GM12878 (cell line): Measurements from ENCODE around the gene CHRNA3. TPM values are rescaled to one million over a fixed set of nuclear protein-coding genes. Genes with fewer than 3 reads are reported as not detected.

Experiments
- ATAC-seq: fragments of 200-7000 bp; cut with Tn5 transposase; 3 replicates; pipeline ENCODE4 v1.9.1; 2020; ENCODE audit warnings: mild to moderate bottlenecking, moderate library complexity
- BruUV-seq: library from RNA; stranded (reverse); fragments of 400-500 nt; replicated peaks from 2 replicates; lab custom pipeline; 2021; lab: Mats Ljungman, UMichigan
- CTCF ChIA-PET: fragments of 300-600 bp; sonication (Branson Sonifier 250); formaldehyde crosslinking; extraction: SDS; loops from one replicate; lab custom pipeline; 2021; ENCODE audit warnings: inconsistent platforms; lab: Yijun Ruan, JAX
- POLR2A ChIA-PET: fragments of 350-600 bp; formaldehyde crosslinking; extraction: SDS; loops from one replicate; lab custom pipeline; 2021; ENCODE audit warnings: inconsistent platforms; lab: Charles Lee
- RAD21 ChIA-PET: fragments of 300-600 bp; sonication (Branson Sonifier 250); formaldehyde crosslinking; loops from one replicate; lab custom pipeline; 2023; ENCODE audit warnings: antibody characterized with exemption; ENCODE audit not compliant: unreplicated experiment; lab: Charles Lee
- SMC1A ChIA-PET: fragments of 300-600 bp; sonication (Branson Sonifier 250); formaldehyde crosslinking; loops from one replicate; lab custom pipeline; 2023; ENCODE audit not compliant: unreplicated experiment, uncharacterized antibody; lab: Charles Lee
- DNase-seq: peaks from one replicate; pipeline ENCODE4 v3.0.0-alpha.2; 2011; ENCODE audit warnings: low read depth, low spot score
- FAIRE-seq: peaks from 3 replicates; lab custom pipeline; 2011; peaks lifted over from hg19 to GRCh38; lab: Jason Lieb, UNC
- H2AFZ ChIP-seq: 2 replicates; pipeline ENCODE4 v1.6.0; 2011; ENCODE audit warnings: low read depth, low read length, control low read depth; ENCODE audit not compliant: control insufficient read depth
- H3K27ac ChIP-seq: 2 replicates; pipeline ENCODE4 v1.5.1; 2011; ENCODE audit warnings: control low read depth; ENCODE audit not compliant: control insufficient read depth, insufficient read depth
- H3K27me3 ChIP-seq, 2 experiments: replicated peaks in 1 of 2; 2 replicates each; pipeline versions ENCODE4 v1.6.0 to v1.6.1; 2011; ENCODE audit warnings: low read length in 1 of 2; ENCODE audit not compliant: control insufficient read depth in 2 of 2, insufficient read depth in 2 of 2
- H3K36me3 ChIP-seq, 2 experiments: 2 replicates each; pipeline ENCODE4 v1.5.1; 2011; ENCODE audit warnings: low read length in 1 of 2; ENCODE audit not compliant: control insufficient read depth in 2 of 2, insufficient read depth in 2 of 2
- H3K4me1 ChIP-seq: 2 replicates; pipeline ENCODE4 v1.6.1; 2011; ENCODE audit warnings: mild to moderate bottlenecking, low read length, moderate library complexity, mixed read lengths; ENCODE audit not compliant: control insufficient read depth, insufficient read depth
- H3K4me2 ChIP-seq: 2 replicates; pipeline ENCODE4 v1.6.0; 2011; ENCODE audit warnings: control low read depth; ENCODE audit not compliant: control insufficient read depth, insufficient read depth
- H3K4me3 ChIP-seq: fragments of 200-600 bp; sonication (generic); 2 replicates; pipeline ENCODE4 v1.5.1; 2016
- H3K79me2 ChIP-seq: 2 replicates; pipeline ENCODE4 v1.6.0; 2011; ENCODE audit warnings: low read length; ENCODE audit not compliant: control insufficient read depth, insufficient read depth
- H3K9ac ChIP-seq: 2 replicates; pipeline ENCODE4 v1.8.0; 2011; ENCODE audit warnings: low read length, control low read depth, mixed read lengths; ENCODE audit not compliant: control insufficient read depth, insufficient read depth
- H3K9me3 ChIP-seq: replicated peaks from 3 replicates; pipeline ENCODE4 v1.5.1; 2011; ENCODE audit warnings: mild to moderate bottlenecking, low read length; ENCODE audit not compliant: control insufficient read depth, insufficient read depth
- H4K20me1 ChIP-seq: 2 replicates; pipeline ENCODE4 v1.6.0; 2011; ENCODE audit not compliant: control insufficient read depth, insufficient read depth
- ASH2L ChIP-seq: fragments of 300-600, 200-600 bp; sonication (generic); IDR thresholded peaks from 2 replicates; pipeline ENCODE4 v1.6.1; 2017; ENCODE audit warnings: low read depth, mild to moderate bottlenecking, borderline replicate concordance
- BCL11A ChIP-seq: IDR thresholded peaks from 2 replicates; pipeline ENCODE4 v1.6.1; 2011; ENCODE audit warnings: low read depth, low read length
- BMI1 ChIP-seq: fragments of 450-650 bp; IDR thresholded peaks from 2 replicates; pipeline ENCODE4 v1.6.1; 2016; ENCODE audit warnings: mild to moderate bottlenecking, moderate library complexity, borderline replicate concordance
- CHD1 ChIP-seq: IDR thresholded peaks from 2 replicates; pipeline ENCODE4 v1.6.1; 2012; ENCODE audit warnings: low read depth, low read length, improper control_type of control experiment
- CHD2 ChIP-seq: IDR thresholded peaks from 2 replicates; pipeline ENCODE4 v1.6.1; 2011; ENCODE audit warnings: low read depth, low read length, improper control_type of control experiment, borderline replicate concordance
- CHD4 ChIP-seq: fragments of 200-600 bp; sonication (generic); IDR thresholded peaks from 2 replicates; pipeline ENCODE4 v1.6.1; 2016; ENCODE audit warnings: mild to moderate bottlenecking
- EED ChIP-seq: sonication (generic); IDR thresholded peaks from 2 replicates; pipeline ENCODE4 v1.6.1; 2016; ENCODE audit warnings: antibody characterized with exemption, low read depth
- FOS ChIP-seq: IDR thresholded peaks from 3 replicates; pipeline ENCODE4 v1.6.1; 2011; ENCODE audit warnings: borderline replicate concordance; ENCODE audit not compliant: insufficient read length; ENCODE audit errors: extremely low read depth
- MEF2A ChIP-seq: IDR thresholded peaks from 2 replicates; pipeline ENCODE4 v1.6.1; 2011; ENCODE audit warnings: low read depth, mild to moderate bottlenecking, low read length, moderate library complexity; ENCODE audit not compliant: insufficient read depth
- PAX8 ChIP-seq: fragments of 450-650 bp; IDR thresholded peaks from 2 replicates; pipeline ENCODE4 v1.6.1; 2017; ENCODE audit warnings: mild to moderate bottlenecking, moderate library complexity
- RELA ChIP-seq: fragments of 450-650 bp; IDR thresholded peaks from 2 replicates; pipeline ENCODE4 v1.8.0; 2014; ENCODE audit warnings: borderline replicate concordance; ENCODE audit not compliant: partially characterized antibody
- SREBF1 ChIP-seq: IDR thresholded peaks from 2 replicates; pipeline ENCODE4 v1.6.1; 2012; ENCODE audit warnings: mild to moderate bottlenecking, low read length
- WGBS: methylation state at CpG from one replicate; pipeline ENCODE4 v1.1.6; 2016; ENCODE audit warnings: low lambda C conversion rate; ENCODE audit not compliant: insufficient replicate concordance, insufficient coverage; ENCODE audit errors: missing lambda C conversion rate; 5-methylcytosine and 5-hydroxymethylcytosine counted together
- in situ Hi-C: fragments of 300-500 bp; cut with MboI; formaldehyde crosslinking; loops from 9 replicates; pipeline ENCODE4 v1.14.3; 2018; ENCODE audit warnings: mixed read lengths
- intact Hi-C: fragments of 100-400 bp; cut with micrococcal nuclease; formaldehyde crosslinking; loops from one replicate; pipeline ENCODE4 v1.14.2; 2022; ENCODE audit not compliant: unreplicated experiment
- polyA plus RNA-seq, 11 experiments: library from polyadenylated mRNA; depleted of rRNA in 4 of 11; unstranded in 6 of 11; stranded (reverse) in 5 of 11; fragments of >200 nt; fragmentation: Nextera tagmentation in 4 of 11; fragmentation: Illumina TruSeq in 1 of 11; extraction: Ambion mirVana in 4 of 11; extraction: Trizol in 1 of 11; gene quantifications; 1 replicate in 1 of 11; 2 replicates in 10 of 11; pipeline versions ENCODE4 v1.2.1 to v1.2.3, GENCODE V29; 2011 to 2016; ENCODE audit warnings: inconsistent platforms in 2 of 11, missing spikeins in 2 of 11, low read depth in 1 of 11
- total RNA-seq, 4 experiments: library from RNA; depleted of rRNA in 3 of 4; stranded (reverse); fragments of >200 nt in 3 of 4; fragmentation: Illumina TruSeq in 1 of 4; extraction: Trizol in 1 of 4; gene quantifications; 2 replicates each; pipeline versions ENCODE4 v1.2.1 to v1.2.3, GENCODE V29; 2013 to 2021
- TF ChIP-seq, protein P1 (sequence below): fragments of 450-650 bp; IDR thresholded peaks from 2 replicates; pipeline ENCODE4 v1.6.1; 2018; ENCODE audit warnings: borderline replicate concordance, mild to moderate bottlenecking; ENCODE audit not compliant: partially characterized antibody
- TF ChIP-seq, protein P2 (sequence below), 3 experiments: IDR thresholded peaks in 2 of 3; conservative IDR thresholded peaks in 1 of 3; 2 replicates each; pipeline ENCODE4 v1.5.1; 2011; ENCODE audit warnings: low read depth in 3 of 3, low read length in 3 of 3, mild to moderate bottlenecking in 3 of 3, control low read depth in 2 of 3, moderate library complexity in 2 of 3, inconsistent platforms in 1 of 3, mixed read lengths in 1 of 3; ENCODE audit not compliant: control insufficient read depth in 2 of 3, insufficient read depth in 1 of 3; ENCODE audit errors: extremely low read depth in 1 of 3
- TF ChIP-seq, protein P3 (sequence below): fragments of 150-350 bp; IDR thresholded peaks from 2 replicates; pipeline ENCODE4 v1.6.1; 2014; ENCODE audit warnings: mild to moderate bottlenecking, low read depth, low read length

CHRNA3 gene
- total and polyA plus RNA-seq, 10 of the 15 experiments (the other 5 are each of a cell fraction or from before 2014, with no cell fraction given): 0.06 to 0.19 (median 0.09) TPM; not detected in 7

DNA sequence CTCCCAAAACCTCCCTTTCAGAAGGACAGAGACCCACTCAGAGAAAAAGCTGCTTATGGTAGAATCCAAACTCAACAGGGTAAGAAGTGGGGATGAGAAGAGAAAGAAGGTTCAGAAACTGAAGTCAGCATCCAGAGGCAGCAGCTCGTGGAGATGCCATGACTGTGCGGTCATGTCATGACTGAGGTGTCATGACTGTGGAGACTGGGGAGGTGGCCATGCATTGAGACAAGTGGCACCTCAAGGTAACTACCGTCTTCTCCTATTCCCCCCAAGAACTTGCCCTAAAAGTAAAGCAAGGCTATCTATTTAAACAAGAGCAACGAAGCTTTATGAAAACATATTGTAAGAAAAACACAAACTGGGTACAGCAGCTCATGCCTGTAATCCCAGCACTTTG, 15.1 kb downstream of the CHRNA3 start:
- Histone ChIP-seq H3K79me2 (no peaks in the 10 kb centered on the region), H2AFZ (no peak overlapping the region), H3K36me3 (no peaks in the 10 kb centered on the region), H4K20me1 (no peaks in the 10 kb centered on the region), H3K4me2 (no peak overlapping the region), H3K9ac (no peak overlapping the region), H3K27ac (no peak overlapping the region), H3K9me3 (no peaks in the 10 kb centered on the region), H3K4me3 (no peak overlapping the region), H3K27me3 (no peaks in the 10 kb centered on the region), H3K4me1 (no peaks in the 10 kb centered on the region)
- BruUV-seq: no TSS peak
- SMC1A ChIA-PET: no interaction called here
- FAIRE-seq (no peak), ATAC-seq (no peak), DNase-seq (no peak)
- TF ChIP-seq CHD4 (no peak), FOS (no peak), BCL11A (no peak), RELA (no peak), SREBF1 (no peak), MEF2A (no peak), CHD1 (no peak), EED (no peak), ASH2L (no peak), CHD2 (no peak), BMI1 (no peak), PAX8 (no peak)
- TF ChIP-seq, protein P1, sequence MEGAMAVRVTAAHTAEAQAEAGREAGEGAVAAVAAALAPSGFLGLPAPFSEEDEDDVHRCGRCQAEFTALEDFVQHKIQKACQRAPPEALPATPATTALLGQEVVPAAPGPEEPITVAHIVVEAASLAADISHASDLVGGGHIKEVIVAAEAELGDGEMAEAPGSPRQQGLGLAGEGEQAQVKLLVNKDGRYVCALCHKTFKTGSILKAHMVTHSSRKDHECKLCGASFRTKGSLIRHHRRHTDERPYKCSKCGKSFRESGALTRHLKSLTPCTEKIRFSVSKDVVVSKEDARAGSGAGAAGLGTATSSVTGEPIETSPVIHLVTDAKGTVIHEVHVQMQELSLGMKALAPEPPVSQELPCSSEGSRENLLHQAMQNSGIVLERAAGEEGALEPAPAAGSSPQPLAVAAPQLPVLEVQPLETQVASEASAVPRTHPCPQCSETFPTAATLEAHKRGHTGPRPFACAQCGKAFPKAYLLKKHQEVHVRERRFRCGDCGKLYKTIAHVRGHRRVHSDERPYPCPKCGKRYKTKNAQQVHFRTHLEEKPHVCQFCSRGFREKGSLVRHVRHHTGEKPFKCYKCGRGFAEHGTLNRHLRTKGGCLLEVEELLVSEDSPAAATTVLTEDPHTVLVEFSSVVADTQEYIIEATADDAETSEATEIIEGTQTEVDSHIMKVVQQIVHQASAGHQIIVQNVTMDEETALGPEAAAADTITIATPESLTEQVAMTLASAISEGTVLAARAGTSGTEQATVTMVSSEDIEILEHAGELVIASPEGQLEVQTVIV: no peak
- TF ChIP-seq, protein P2, sequence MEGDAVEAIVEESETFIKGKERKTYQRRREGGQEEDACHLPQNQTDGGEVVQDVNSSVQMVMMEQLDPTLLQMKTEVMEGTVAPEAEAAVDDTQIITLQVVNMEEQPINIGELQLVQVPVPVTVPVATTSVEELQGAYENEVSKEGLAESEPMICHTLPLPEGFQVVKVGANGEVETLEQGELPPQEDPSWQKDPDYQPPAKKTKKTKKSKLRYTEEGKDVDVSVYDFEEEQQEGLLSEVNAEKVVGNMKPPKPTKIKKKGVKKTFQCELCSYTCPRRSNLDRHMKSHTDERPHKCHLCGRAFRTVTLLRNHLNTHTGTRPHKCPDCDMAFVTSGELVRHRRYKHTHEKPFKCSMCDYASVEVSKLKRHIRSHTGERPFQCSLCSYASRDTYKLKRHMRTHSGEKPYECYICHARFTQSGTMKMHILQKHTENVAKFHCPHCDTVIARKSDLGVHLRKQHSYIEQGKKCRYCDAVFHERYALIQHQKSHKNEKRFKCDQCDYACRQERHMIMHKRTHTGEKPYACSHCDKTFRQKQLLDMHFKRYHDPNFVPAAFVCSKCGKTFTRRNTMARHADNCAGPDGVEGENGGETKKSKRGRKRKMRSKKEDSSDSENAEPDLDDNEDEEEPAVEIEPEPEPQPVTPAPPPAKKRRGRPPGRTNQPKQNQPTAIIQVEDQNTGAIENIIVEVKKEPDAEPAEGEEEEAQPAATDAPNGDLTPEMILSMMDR (IDR thresholded peaks at IDR 0.05 in 2 of 3, conservative IDR thresholded peaks at IDR 0.05 in 1 of 3; ENCODE audit: control insufficient read depth in 2 of 3, extremely low read depth in 1 of 3, insufficient read depth in 1 of 3, low read depth in 3 of 3, low read length in 3 of 3): no peak
- TF ChIP-seq, protein P3, sequence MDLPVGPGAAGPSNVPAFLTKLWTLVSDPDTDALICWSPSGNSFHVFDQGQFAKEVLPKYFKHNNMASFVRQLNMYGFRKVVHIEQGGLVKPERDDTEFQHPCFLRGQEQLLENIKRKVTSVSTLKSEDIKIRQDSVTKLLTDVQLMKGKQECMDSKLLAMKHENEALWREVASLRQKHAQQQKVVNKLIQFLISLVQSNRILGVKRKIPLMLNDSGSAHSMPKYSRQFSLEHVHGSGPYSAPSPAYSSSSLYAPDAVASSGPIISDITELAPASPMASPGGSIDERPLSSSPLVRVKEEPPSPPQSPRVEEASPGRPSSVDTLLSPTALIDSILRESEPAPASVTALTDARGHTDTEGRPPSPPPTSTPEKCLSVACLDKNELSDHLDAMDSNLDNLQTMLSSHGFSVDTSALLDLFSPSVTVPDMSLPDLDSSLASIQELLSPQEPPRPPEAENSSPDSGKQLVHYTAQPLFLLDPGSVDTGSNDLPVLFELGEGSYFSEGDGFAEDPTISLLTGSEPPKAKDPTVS: no peak
- RAD21 ChIA-PET: no interaction called here
- POLR2A ChIA-PET: no interaction called here
- CTCF ChIA-PET: interaction anchor here (1.1 kb wide), 1 partner anchor 103 kb away, joined by 4 read pairs; no protein-coding TSS in a partner anchor
- 38% methylated on average over 4 of the region's 4 CpGs for whole genome bisulfite sequencing
- intact Hi-C loops (no loop called here), in situ Hi-C loops (no loop called here)
